ENCODE data around the gene PANK2.

GRCh38 chr20:3861191-3861590 lies 28.0 kb upstream of the PANK2 start:
- TF ChIP-seq CTCF (conservative IDR thresholded peaks at IDR 0.05; ENCODE audit: low read depth, low read length) = no peak
- no peak for TF ChIP-seq EZH2 (IDR thresholded peaks at IDR 0.05; ENCODE audit: low read length, unreplicated experiment)
- no peak for TF ChIP-seq EZH2phosphoT487 (IDR thresholded peaks at IDR 0.05; ENCODE audit: borderline replicate concordance, low read length)

Measured in PC-3 (cell line).